ENCODE measurements around the gene GORASP2. TPM values are rescaled to one million over a fixed set of nuclear protein-coding genes. Genes with fewer than 3 reads are reported as not detected.

The GORASP2 gene
- total RNA-seq, 4 donors from 2014 or later, result 53.9 to 67.0 (median 56.3) TPM

- H3K9me3 ChIP-seq, result no peaks in the 10 kb centered on the region
- TF ChIP-seq CTCF (IDR thresholded peaks at IDR 0.05 in 4 of 5, conservative IDR thresholded peaks at IDR 0.05 in 1 of 5), result no peak
- no peak for TF ChIP-seq POLR2A (IDR thresholded peaks at IDR 0.05)
These were observed 42.0 kb downstream of the GORASP2 start for GRCh38 chr2:170971071-170971470.

DNA sequence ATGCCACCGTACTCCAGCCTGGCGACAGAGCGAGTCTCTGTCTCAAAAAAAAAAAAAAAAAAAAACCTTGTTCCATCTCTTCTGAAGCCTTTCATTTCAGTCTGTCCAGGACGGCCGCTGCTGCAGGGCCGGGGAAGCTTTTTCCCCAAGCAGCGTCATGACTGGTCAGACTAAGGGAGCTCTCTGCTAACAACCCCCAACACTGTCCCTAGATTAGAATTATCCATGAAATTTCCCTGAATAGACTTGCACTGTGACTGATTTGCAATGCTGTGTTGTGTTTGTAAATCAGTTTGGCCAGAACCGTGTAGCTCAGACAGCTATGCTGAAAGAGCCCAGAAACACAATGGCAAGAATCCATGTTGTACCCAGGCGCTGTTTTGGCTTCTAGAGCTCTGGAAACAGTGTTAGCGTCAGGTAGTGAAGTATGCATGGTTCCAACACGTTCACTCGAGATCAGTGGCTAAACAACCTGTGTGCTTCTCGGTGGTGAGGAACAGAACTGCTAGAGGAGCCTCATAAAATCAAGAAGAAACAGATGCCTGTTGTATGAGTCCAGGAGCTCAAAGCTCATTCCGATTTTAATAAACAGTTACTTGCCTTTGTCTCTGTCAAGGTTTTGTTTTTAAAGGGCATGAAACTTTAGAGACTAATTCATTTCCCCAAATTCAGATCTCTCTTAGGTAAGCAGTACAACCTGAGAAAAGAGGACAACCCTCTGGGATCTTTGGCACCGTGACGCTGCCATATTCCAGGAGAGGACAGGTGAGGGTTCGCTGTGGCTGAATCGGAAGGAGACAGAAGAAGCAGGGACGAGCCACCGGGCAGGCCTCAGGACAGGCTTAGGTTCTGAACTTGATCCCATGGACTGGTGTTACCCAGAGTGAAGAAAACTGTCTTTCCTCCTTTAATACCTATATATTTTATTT, 43.5 kb downstream of the GORASP2 start:
- ATAC-seq, result no peak
- Histone ChIP-seq H3K4me3 (peak overlapping the region; percentile 65 to 78 (median 74)), H3K36me3 (peaks cover 0 to 4% of the 10 kb centered on the region in 2 donors), H3K27me3 (no peaks in the 10 kb centered on the region), H3K4me1 (peaks cover 4 to 5% of the 10 kb centered on the region in 2 donors), H3K27ac (no peak overlapping the region), H3K9me3 (no peaks in the 10 kb centered on the region)
- TF ChIP-seq CTCF (IDR thresholded peaks at IDR 0.05 in 4 of 5, conservative IDR thresholded peaks at IDR 0.05 in 1 of 5) (no peak), POLR2A (IDR thresholded peaks at IDR 0.05) (no peak)
- intact Hi-C loops (cut with DNase I; ENCODE audit: low total_unique reads) (loop anchor here (1.0 to 5.0 kb wide), 4 partner anchors 43 to 460 kb away; partner anchors contain the start of genes DCAF17, GORASP2 and METTL8), in situ Hi-C loops (cut with MboI; ENCODE audit: low sequenced_read_pairs in 4 of 4) (loop anchor here (5.0 to 25.0 kb wide), 2 partner anchors 190 to 445 kb away; partner anchors contain the start of gene TLK1 (in 2 of the 4))
- DNase-seq, result no peak

More at GRCh38 chr2:170971071-170971470, 42.0 kb downstream of the GORASP2 start:
- intact Hi-C loops (cut with DNase I; ENCODE audit: low total_unique reads) (loop anchor here (5.0 kb wide), 1 partner anchor 461 kb away; the partner anchor contains the start of genes DCAF17 and METTL8), in situ Hi-C loops (cut with MboI; ENCODE audit: low sequenced_read_pairs in 4 of 4) (loop anchor here (5.0 to 25.0 kb wide), 2 partner anchors 191 to 446 kb away; partner anchors contain the start of gene TLK1 (in 2 of the 4))
- Histone ChIP-seq H3K4me3 (no peak overlapping the region), H3K36me3 (peaks cover 3 to 16% of the 10 kb centered on the region in 2 donors), H3K4me1 (peaks cover 4 to 5% of the 10 kb centered on the region in 2 donors), H3K27ac (no peak overlapping the region), H3K27me3 (no peaks in the 10 kb centered on the region)
- DNase-seq (no peak), ATAC-seq (no peak)

DNA sequence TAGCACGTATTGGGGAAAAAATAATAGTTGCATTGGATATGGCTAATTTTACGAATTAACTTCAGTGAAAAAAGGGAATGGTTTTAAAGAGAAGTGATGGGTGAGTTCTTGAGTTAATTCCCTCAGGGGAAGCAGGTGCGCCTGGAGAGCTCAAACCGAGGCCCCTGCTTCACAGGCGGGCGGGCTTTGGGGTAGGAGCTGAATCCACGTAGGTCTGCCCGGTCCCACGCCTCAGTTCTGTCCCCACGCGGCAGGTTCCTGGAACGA, 44.1 kb downstream of the GORASP2 start:
- DNase-seq, result no peak
- no peak for TF ChIP-seq CTCF (IDR thresholded peaks at IDR 0.05 in 4 of 5, conservative IDR thresholded peaks at IDR 0.05 in 1 of 5)
- TF ChIP-seq POLR2A (IDR thresholded peaks at IDR 0.05), result no peak
- Histone ChIP-seq H3K36me3 (no peaks in the 10 kb centered on the region), H3K9me3 (no peaks in the 10 kb centered on the region), H3K27ac (no peak overlapping the region), H3K4me3 (peak overlapping the region; percentile 65 to 78 (median 74)), H3K27me3 (no peaks in the 10 kb centered on the region), H3K4me1 (peaks cover 4 to 5% of the 10 kb centered on the region in 2 donors)
- no peak for ATAC-seq
- intact Hi-C loops (cut with DNase I; ENCODE audit: low total_unique reads), result loop anchor here (1.0 to 5.0 kb wide), 4 partner anchors 44 to 459 kb away; partner anchors contain the start of genes DCAF17, GORASP2 and METTL8
- in situ Hi-C loops (cut with MboI; ENCODE audit: low sequenced_read_pairs in 4 of 4), result loop anchor here (5.0 to 25.0 kb wide), 2 partner anchors 189 to 444 kb away; partner anchors contain the start of gene TLK1 (in 2 of the 4)

DNA sequence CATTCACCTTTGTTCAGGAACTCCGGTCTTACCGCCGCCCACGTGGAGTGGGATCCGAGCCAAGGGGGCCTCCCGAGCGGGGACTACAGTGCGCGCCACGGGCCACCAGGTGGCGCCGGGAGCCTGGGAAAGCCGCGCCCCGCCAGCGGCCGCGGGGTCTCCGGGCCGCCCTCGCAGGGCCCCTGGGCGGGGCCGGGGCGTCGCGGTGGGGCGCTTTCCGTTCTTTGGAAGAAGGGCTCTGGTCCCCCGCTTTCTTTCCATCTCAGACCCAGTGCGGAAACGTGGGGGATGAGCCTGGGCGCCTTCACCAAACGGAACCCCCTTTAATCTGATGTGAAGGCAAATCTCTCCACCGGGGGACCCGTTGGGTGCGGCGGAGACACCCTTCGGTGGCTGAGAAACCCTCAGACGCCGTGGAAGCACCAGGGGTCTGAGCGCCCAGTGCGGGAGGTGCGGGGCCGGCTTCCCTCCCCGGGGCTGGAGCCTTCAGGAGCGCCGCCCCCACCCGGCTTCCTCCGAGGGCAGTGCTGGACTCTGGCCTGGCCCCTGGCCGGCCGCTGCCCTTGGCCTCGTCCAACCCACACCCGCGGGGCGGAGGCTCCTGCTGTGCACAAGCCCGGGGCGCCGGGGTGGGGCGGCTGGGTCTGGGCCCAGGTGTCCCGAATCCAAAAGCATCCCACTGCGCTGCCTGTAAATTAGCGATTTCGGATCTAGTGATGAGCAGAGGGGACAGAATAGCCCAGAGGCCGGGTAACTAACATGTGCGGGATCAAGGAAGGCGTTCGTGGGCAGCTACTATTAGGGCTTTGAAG, 44.6 kb downstream of the GORASP2 start:
- intact Hi-C loops (cut with DNase I; ENCODE audit: low total_unique reads) (loop anchor here (1.0 to 5.0 kb wide), 4 partner anchors 44 to 459 kb away; partner anchors contain the start of genes DCAF17, GORASP2 and METTL8), in situ Hi-C loops (cut with MboI; ENCODE audit: low sequenced_read_pairs in 4 of 4) (loop anchor here (5.0 to 25.0 kb wide), 2 partner anchors 189 to 444 kb away; partner anchors contain the start of gene TLK1 (in 2 of the 4))
- peak overlapping the region; percentile 65 to 78 (median 74) for H3K4me3 ChIP-seq
- DNase-seq (peak; percentile 61 to 72), ATAC-seq (peak; percentile 93)
- TF ChIP-seq CTCF (IDR thresholded peaks at IDR 0.05 in 4 of 5, conservative IDR thresholded peaks at IDR 0.05 in 1 of 5) (peak; percentile 82 to 98 (median 97)), POLR2A (IDR thresholded peaks at IDR 0.05) (peak; percentile 11 to 13)
- no peaks in the 10 kb centered on the region for H3K27me3 ChIP-seq
- H3K36me3 ChIP-seq, result no peaks in the 10 kb centered on the region
- H3K4me1 ChIP-seq, result peaks cover 4 to 5% of the 10 kb centered on the region in 2 donors
- H3K9me3 ChIP-seq, result no peaks in the 10 kb centered on the region
- H3K27ac ChIP-seq, result peak overlapping the region; percentile 56 to 73 (median 64)

Data from gastrocnemius medialis (tissue), 4 donors.